Ureter (tissue), 1 donor: ENCODE data around the gene MAGEA8. TPM values are rescaled to one million over a fixed set of nuclear protein-coding genes. Genes with fewer than 3 reads are reported as not detected.
"Not testable (repeated sequence)": the region's sequence is repeated elsewhere in the genome, so short reads cannot be mapped to it uniquely, and the experiment has no call there.

ENCODE experiments used
- DNase-seq: peaks from one replicate; pipeline ENCODE4 v3.0.0-alpha.2; 2020; ENCODE audit warnings: low spot score
- total RNA-seq: library from RNA; stranded (reverse); gene quantifications from one replicate; pipeline ENCODE4 v1.2.4, GENCODE V29; 2023
- donor health status: DM: yes; HTN: yes; CAD: no.

The MAGEA8 gene, protein sequence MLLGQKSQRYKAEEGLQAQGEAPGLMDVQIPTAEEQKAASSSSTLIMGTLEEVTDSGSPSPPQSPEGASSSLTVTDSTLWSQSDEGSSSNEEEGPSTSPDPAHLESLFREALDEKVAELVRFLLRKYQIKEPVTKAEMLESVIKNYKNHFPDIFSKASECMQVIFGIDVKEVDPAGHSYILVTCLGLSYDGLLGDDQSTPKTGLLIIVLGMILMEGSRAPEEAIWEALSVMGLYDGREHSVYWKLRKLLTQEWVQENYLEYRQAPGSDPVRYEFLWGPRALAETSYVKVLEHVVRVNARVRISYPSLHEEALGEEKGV
- not detected for total RNA-seq

GRCh38 chrX:149881081-149881711 is at the start of gene MAGEA8:
TSS of gene MAGEA8 (plus strand) at chrX:149881183. CDS start at chrX:149884273, 3,090 bp downstream.
- DNase-seq = no peak

DNA sequence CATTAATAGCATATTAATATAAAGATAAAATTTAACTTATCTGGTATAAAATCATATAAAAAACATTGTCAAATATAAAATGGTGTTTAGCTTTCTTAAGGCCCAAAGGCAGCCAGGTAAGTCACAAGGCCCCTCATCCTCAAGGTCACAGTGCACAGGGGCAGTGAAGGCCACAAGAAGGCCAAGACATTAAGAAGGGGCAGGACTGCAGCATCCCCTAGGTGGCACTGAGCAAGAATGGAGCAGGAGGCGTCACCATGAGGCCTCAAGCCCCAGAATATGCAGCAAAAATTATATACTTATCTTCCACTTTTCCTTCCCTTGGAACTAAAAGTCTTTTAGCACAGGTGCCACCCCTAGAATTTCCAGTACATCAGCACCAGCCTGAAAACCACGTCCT is 49.5 kb upstream of the MAGEA8 start:
- no peak for DNase-seq

- not testable (repeated sequence) for DNase-seq
Observed at GRCh38 chrX:149836728-149837127, 44.3 kb upstream of the MAGEA8 start.

DNA sequence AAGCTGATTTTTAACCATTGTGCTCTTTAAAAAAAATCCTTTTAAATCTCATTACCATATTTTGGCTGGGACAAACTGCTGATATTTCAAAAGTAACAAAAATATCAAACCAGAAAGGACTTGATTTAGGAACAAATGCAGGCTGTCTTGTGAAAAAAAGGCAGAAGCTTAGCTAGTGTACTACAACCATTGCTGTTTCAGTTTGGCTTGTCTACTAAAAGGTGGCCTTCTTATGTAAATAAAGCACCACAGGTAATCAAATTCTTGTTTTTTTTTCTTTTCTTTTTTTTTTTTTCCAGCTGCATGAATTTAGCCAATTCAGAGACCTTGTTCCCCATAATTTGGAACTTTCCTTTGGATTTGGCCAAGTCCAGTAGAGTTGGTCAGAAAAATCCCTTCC is 43.8 kb upstream of the MAGEA8 start:
- DNase-seq = no peak

DNA sequence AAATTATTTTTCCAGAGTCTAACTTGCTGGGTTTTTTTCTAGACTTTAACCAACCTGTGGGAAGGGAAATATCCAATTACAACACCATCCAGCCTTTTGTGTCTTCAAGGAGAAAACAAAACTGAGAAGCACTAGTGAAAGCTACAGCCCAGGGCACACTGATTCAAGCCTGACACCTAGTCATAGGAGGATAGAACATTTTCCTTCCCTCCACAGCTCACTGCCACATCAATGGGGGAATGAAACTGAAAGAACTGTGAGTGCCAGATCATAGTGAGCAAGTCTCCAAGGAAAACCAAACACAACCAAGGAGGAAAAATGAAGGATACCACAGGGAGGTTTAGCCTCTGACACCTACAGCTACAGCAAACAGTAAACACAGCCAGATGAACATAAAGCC is 43.3 kb upstream of the MAGEA8 start:
- no peak for DNase-seq

- no peak for DNase-seq
Observed at GRCh38 chrX:149841929-149842328, 39.1 kb upstream of the MAGEA8 start.

DNA sequence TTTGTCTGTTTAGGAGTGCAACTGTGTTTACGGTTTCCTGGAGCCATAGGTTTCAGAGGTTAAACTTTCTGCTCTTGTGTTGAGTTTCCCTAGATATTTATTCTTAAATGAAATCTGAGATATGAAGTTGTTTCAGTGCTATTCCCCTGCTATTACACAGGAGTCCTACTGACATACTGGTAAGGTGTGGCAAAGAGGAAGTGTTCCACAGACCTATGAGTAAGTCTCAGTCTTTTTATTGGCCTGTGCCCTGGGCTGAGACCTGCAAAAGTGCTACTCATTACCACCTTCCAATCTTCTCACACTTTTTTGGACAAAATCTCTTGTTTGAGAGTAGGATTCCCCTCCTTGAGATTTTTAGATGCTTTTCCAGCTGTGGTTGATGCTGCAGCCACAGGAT is 35.6 kb upstream of the MAGEA8 start:
- DNase-seq = no peak

GRCh38 chrX:149846789-149847188 is 34.2 kb upstream of the MAGEA8 start:
- no peak for DNase-seq

GRCh38 chrX:149848855-149849254 is 32.1 kb upstream of the MAGEA8 start:
- no peak for DNase-seq

DNA sequence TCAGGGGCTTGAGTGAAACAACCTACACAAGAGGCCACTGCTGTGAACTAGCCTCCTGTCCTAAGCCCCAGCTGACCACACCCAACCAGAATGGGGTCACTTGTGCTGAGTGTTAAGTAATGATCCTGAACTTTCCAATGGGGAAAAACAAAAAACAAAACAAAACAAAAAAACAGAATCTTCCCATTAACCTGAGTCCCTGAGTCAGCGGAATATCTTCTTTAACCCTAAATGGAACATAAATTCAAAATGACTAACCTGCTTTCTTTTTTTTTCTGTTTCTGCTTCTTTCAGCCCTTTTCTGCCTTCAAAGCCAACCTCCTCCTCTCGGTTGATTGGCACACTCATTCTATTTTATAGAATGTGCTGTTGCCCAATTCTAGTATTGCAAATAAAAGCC is 31.2 kb upstream of the MAGEA8 start:
- DNase-seq = no peak

DNA sequence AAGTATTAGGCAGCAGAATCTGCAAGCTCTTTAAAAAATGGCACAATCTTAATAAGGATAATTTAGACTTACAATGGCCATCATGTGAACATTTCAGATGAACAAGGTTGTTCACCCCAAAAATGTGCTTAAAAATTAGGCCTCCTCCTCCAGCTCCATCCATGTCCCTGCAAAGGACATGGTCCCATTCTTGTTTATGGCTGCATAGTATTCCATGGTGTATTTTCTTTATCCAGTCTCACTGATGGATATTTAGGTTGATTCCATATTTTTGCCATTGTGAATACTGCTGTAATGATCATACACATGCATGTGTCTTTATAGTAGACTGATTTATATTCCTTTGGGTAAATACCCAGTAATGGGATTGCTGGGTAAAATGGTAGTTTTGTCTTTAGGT is 29.1 kb upstream of the MAGEA8 start:
- DNase-seq = no peak

- no peak for DNase-seq
Observed at GRCh38 chrX:149853925-149854324, 27.1 kb upstream of the MAGEA8 start.

DNA sequence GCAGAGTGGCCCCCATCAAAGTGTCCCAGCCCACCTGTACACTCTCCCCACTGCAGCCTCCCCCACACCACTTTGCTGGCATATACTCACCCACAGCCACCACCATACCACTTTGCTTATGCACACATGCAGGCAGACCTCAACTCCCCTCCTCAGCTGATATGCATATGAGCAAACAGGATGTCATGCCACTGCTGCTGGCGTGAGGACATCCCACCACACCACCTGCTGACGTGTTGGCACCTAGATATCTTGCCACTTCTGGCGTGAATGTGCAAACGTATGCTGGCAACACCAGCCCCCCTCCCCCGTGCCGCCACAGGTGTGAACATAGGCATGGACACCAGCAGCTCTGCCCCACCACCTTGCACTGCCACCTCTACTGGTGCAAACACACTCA is 22.4 kb upstream of the MAGEA8 start:
- DNase-seq = no peak

- DNase-seq = no peak
Observed at GRCh38 chrX:149860445-149860844, 20.5 kb upstream of the MAGEA8 start.

- no peak for DNase-seq
Observed at GRCh38 chrX:149865390-149865789, 15.6 kb upstream of the MAGEA8 start.

GRCh38 chrX:149867488-149867887 is 13.5 kb upstream of the MAGEA8 start:
- DNase-seq = no peak

- no peak for DNase-seq
Observed at GRCh38 chrX:149870840-149871239, 10.1 kb upstream of the MAGEA8 start.

DNA sequence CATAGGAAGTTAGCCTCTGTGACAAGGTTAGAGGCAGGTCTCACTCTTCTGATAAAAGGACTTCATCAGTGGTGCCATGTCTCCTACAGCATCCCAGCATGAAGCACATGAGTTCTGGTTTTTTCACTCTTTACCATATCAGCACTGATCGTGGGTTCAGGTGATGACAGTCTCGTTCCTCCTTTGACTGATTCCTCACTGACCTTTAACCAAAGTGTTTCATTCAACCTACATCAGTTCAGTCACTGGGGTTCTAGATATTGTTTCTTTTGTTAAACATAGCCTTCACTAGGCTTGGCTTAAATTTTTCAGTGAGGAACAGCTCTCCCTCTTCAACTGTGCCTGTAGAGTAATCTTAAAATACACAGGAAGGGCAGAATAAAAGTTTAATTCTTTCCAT is 9.6 kb upstream of the MAGEA8 start:
- DNase-seq = no peak

DNA sequence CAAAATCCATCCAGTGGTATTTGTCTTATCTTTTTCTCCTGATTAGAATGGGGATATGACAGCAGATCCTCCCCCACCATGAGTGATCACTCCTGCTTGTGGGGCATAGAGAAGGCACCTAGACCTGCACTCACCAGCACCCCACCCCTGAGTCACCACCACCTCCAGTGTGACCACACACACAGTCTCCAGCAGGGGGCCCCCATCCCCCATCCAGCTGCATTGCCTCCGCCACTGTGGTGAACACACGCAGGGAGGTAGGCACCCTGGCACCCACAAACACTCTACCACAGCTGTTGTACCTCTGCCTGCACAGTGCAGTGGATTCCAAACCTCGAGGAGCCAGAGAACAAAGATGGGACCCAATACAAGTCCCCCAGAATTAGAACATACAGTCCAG is 9.0 kb upstream of the MAGEA8 start:
- DNase-seq = no peak

GRCh38 chrX:149877157-149877556 is 3.8 kb upstream of the MAGEA8 start:
- no peak for DNase-seq

- no peak for DNase-seq
Observed at GRCh38 chrX:149877636-149878035, 3.3 kb upstream of the MAGEA8 start.

GRCh38 chrX:149890828-149891227 is 9.8 kb downstream of the MAGEA8 start:
- not testable (repeated sequence) for DNase-seq

- no peak for DNase-seq
Observed at GRCh38 chrX:149898554-149898953, 17.6 kb downstream of the MAGEA8 start.
